Prostate gland (tissue), 2 donors: ENCODE results near the gene CFAP46.

ENCODE experiments used
- POLR2AphosphoS5 ChIP-seq: sonication (generic); formaldehyde crosslinking; IDR thresholded peaks from one replicate; pipeline ENCODE4 v1.6.1; 2017; ENCODE audit warnings: antibody characterized with exemption
- TF ChIP-seq, protein P1 (sequence below), 4 experiments: fragments of 200-600 bp in 2 of 4; fragments of 450-650 bp in 2 of 4; sonication (generic) in 2 of 4; IDR thresholded peaks; 1 replicate in 3 of 4; 2 replicates in 1 of 4; pipeline ENCODE4 v1.5.1; 2016 to 2019; ENCODE audit warnings: antibody characterized with exemption in 4 of 4, mild to moderate bottlenecking in 2 of 4, moderate library complexity in 2 of 4

DNA sequence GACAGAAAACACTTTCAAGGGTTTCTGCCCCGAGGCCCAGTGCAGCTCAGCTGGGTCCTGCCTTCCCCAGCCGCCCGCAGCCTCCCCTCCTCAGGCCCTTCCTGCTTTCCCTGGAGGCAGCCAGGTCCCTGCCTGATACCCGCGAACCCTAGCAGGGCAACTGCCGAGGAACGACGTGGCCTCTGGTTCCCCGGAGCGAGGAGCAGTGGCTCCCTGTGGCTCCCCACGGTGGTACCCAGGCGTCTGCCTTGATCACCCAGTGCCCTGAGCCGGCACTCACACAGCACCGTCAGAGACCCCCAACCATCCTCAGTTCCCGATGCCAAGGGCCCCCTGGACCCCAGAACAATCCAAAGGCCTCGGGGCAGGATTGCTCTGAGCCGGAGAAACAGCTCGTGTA, 58.3 kb downstream of the CFAP46 start:
- no peak for TF ChIP-seq POLR2AphosphoS5
- TF ChIP-seq, protein P1, sequence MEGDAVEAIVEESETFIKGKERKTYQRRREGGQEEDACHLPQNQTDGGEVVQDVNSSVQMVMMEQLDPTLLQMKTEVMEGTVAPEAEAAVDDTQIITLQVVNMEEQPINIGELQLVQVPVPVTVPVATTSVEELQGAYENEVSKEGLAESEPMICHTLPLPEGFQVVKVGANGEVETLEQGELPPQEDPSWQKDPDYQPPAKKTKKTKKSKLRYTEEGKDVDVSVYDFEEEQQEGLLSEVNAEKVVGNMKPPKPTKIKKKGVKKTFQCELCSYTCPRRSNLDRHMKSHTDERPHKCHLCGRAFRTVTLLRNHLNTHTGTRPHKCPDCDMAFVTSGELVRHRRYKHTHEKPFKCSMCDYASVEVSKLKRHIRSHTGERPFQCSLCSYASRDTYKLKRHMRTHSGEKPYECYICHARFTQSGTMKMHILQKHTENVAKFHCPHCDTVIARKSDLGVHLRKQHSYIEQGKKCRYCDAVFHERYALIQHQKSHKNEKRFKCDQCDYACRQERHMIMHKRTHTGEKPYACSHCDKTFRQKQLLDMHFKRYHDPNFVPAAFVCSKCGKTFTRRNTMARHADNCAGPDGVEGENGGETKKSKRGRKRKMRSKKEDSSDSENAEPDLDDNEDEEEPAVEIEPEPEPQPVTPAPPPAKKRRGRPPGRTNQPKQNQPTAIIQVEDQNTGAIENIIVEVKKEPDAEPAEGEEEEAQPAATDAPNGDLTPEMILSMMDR (IDR thresholded peaks at IDR 0.05) = no peak
